Immature natural killer cell (primary cell): Measurements from ENCODE around the gene MRPL17. TPM values are rescaled to one million over a fixed set of nuclear protein-coding genes. Genes with fewer than 3 reads are reported as not detected.
"Not testable (repeated sequence)": the region's sequence is repeated elsewhere in the genome, so short reads cannot be mapped to it uniquely, and the experiment has no call there.

Source experiments
- DNase-seq, 3 donors: peaks; one replicate each; pipeline ENCODE4 v3.0.0; 2022; ENCODE audit warnings: mixed read lengths in 1 of 3
- H3K27ac Mint-ChIP-seq, 6 donors: one replicate each; pipeline ENCODE4 v1.8.0; 2020; ENCODE audit warnings: mixed read lengths in 6 of 6, mild to moderate bottlenecking in 5 of 6, inconsistent platforms in 4 of 6, moderate library complexity in 3 of 6
- H3K27me3 Mint-ChIP-seq, 3 donors: one replicate each; pipeline ENCODE4 v1.8.0; 2020 to 2021; ENCODE audit warnings: low read depth in 3 of 3, mild to moderate bottlenecking in 3 of 3, mixed read lengths in 3 of 3, moderate library complexity in 3 of 3, inconsistent platforms in 1 of 3
- H3K36me3 Mint-ChIP-seq, 3 donors: one replicate each; pipeline ENCODE4 v1.8.0; 2020; ENCODE audit warnings: mixed read lengths in 3 of 3, inconsistent platforms in 2 of 3, mild to moderate bottlenecking in 2 of 3
- H3K4me1 Mint-ChIP-seq, 2 donors: one replicate each; pipeline ENCODE4 v1.8.0; 2020; ENCODE audit warnings: inconsistent platforms in 2 of 2, mild to moderate bottlenecking in 2 of 2, mixed read lengths in 2 of 2, moderate library complexity in 1 of 2
- H3K4me3 Mint-ChIP-seq, 5 donors: one replicate each; pipeline ENCODE4 v1.8.0; 2020; ENCODE audit warnings: mild to moderate bottlenecking in 5 of 5, mixed read lengths in 5 of 5, inconsistent platforms in 3 of 5, moderate library complexity in 3 of 5
- H3K9me3 Mint-ChIP-seq, 6 donors: one replicate each; pipeline ENCODE4 v1.8.0; 2020; ENCODE audit warnings: mild to moderate bottlenecking in 6 of 6, mixed read lengths in 6 of 6, inconsistent platforms in 4 of 6, moderate library complexity in 3 of 6
- polyA plus RNA-seq, 3 donors: library from polyadenylated mRNA; unstranded; fragments of 300-500 nt; fragmentation: Illumina TruSeq; gene quantifications; one replicate each; pipeline ENCODE4 v1.2.3, GENCODE V29; 2021

The MRPL17 gene
- 10 to 100 TPM in 2 of 3 donors, 1 to 10 TPM in 1; 4.6 to 17.0 (median 13.7) TPM for polyA plus RNA-seq

- H3K27me3 Mint-ChIP-seq = peaks cover 5 to 11% (median 10%) of the 10 kb centered on the region in 3 donors
- H3K9me3 Mint-ChIP-seq = no peaks in the 10 kb centered on the region
- peak within 1 kb of the TSS; percentile 89 to 99 (median 98) for H3K27ac Mint-ChIP-seq
- H3K36me3 Mint-ChIP-seq = peaks cover 0 to 5% (median 0%) of the 10 kb centered on the region in 3 donors
- DNase-seq = peak; percentile 98 to 99 (median 99)
- peak within 1 kb of the TSS; percentile 97 to 99 (median 98) for H3K4me3 Mint-ChIP-seq
- H3K4me1 Mint-ChIP-seq = peaks cover 26 to 32% of the 10 kb centered on the region in 2 donors
These were observed at the start of gene MRPL17 for GRCh38 chr11:6682936-6683861. Gene MRPL17, minus strand, starts transcription at chr11:6683340. Its CDS starts 44 bp downstream, at chr11:6683296.

DNA sequence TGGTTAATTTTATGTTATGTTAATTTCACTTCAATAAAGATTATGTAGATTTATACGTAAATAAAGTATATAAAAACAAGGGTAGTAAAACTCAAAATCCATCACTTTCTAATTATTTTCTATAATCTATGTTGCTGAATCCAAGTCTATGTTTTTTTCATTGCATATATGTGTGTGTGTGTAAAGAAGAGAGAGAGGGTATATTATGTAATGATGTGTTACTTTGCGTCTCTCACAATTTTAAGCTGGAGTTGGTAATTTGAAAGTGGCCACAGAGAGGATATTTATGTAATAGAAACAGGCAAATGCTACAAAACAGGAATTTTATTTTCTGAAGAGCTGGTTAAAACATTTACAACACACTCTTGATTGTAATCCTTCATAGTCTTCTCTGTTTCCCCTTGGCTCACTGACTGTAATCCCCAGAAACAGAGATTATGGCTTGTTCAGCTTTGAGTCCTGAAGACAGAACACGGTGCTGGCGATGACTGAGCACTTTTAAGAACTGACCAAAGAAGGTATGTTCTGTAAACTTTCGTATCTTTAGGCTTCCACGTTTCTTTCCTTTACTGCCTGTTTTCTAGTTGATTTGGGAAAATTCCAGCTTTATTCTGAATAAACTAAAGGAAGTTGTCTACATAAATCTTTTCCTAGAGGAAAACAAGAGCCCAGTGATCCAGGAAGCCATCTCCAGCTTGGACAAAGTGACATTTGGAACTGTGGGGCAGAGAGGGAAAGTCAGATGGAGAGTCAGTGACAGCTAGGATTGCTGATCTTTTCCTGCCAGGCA, 45.0 kb upstream of the MRPL17 start:
- H3K27me3 Mint-ChIP-seq = no peaks in the 10 kb centered on the region
- H3K4me3 Mint-ChIP-seq = peak overlapping the region in 4 of 5 donors; percentile 5 to 41 (median 21)
- no peak for DNase-seq
- peak overlapping the region; percentile 54 to 81 (median 75) for H3K27ac Mint-ChIP-seq
- H3K4me1 Mint-ChIP-seq = peaks cover 84 to 98% of the 10 kb centered on the region in 2 donors
- no peaks in the 10 kb centered on the region for H3K9me3 Mint-ChIP-seq
- H3K36me3 Mint-ChIP-seq = peaks cover 9 to 35% (median 13%) of the 10 kb centered on the region in 3 donors

GRCh38 chr11:6725386-6725896, 42.3 kb upstream of the MRPL17 start:
- H3K4me3 Mint-ChIP-seq = peak overlapping the region in 3 of 5 donors; percentile 23 to 64 (median 39)

GRCh38 chr11:6724013-6724412, 40.9 kb upstream of the MRPL17 start:
- Mint-ChIP-seq H3K4me3 (peak overlapping the region in 1 of 5 donors; percentile 30), H3K27me3 (no peaks in the 10 kb centered on the region), H3K27ac (peak overlapping the region in 5 of 6 donors; percentile 20 to 75 (median 59)), H3K4me1 (peaks cover 97 to 100% of the 10 kb centered on the region in 2 donors), H3K9me3 (no peaks in the 10 kb centered on the region), H3K36me3 (peaks cover 17 to 45% (median 29%) of the 10 kb centered on the region in 3 donors)
- no peak for DNase-seq

More at GRCh38 chr11:6725386-6725896, 42.3 kb upstream of the MRPL17 start:
- Mint-ChIP-seq H3K4me1 (peaks cover 93 to 100% of the 10 kb centered on the region in 2 donors), H3K36me3 (peaks cover 8 to 33% (median 21%) of the 10 kb centered on the region in 3 donors), H3K27me3 (no peaks in the 10 kb centered on the region), H3K27ac (peak overlapping the region; percentile 31 to 82 (median 74)), H3K9me3 (no peaks in the 10 kb centered on the region)
- DNase-seq = no peak

GRCh38 chr11:6721343-6721742, 38.2 kb upstream of the MRPL17 start:
- DNase-seq = no peak

GRCh38 chr11:6719576-6719975, 36.4 kb upstream of the MRPL17 start:
- H3K9me3 Mint-ChIP-seq = no peaks in the 10 kb centered on the region
- no peak for DNase-seq
- H3K4me3 Mint-ChIP-seq = peak overlapping the region in 2 of 5 donors; percentile 8 to 25
- peaks cover 92 to 100% of the 10 kb centered on the region in 2 donors for H3K4me1 Mint-ChIP-seq
- no peaks in the 10 kb centered on the region for H3K27me3 Mint-ChIP-seq
- peak overlapping the region; percentile 29 to 93 (median 44) for H3K27ac Mint-ChIP-seq
- peaks cover 20 to 37% (median 34%) of the 10 kb centered on the region in 3 donors for H3K36me3 Mint-ChIP-seq

More at GRCh38 chr11:6721343-6721742, 38.2 kb upstream of the MRPL17 start:
- Mint-ChIP-seq H3K9me3 (no peaks in the 10 kb centered on the region), H3K27me3 (no peaks in the 10 kb centered on the region), H3K4me3 (peak overlapping the region; percentile 45 to 71 (median 66)), H3K36me3 (peaks cover 24 to 42% (median 25%) of the 10 kb centered on the region in 3 donors), H3K4me1 (peaks cover 92 to 100% of the 10 kb centered on the region in 2 donors), H3K27ac (peak overlapping the region; percentile 75 to 93 (median 88))

GRCh38 chr11:6717426-6717825, 34.3 kb upstream of the MRPL17 start:
- H3K36me3 Mint-ChIP-seq = peaks cover 20 to 37% (median 31%) of the 10 kb centered on the region in 3 donors
- no peaks in the 10 kb centered on the region for H3K27me3 Mint-ChIP-seq
- peaks cover 74 to 87% of the 10 kb centered on the region in 2 donors for H3K4me1 Mint-ChIP-seq
- H3K4me3 Mint-ChIP-seq = no peak overlapping the region
- no peaks in the 10 kb centered on the region for H3K9me3 Mint-ChIP-seq
- peak overlapping the region in 3 of 6 donors; percentile 59 to 73 (median 63) for H3K27ac Mint-ChIP-seq
- no peak for DNase-seq

- peak in 1 of 3 donors; percentile 28 for DNase-seq
- H3K36me3 Mint-ChIP-seq, H3K4me3 Mint-ChIP-seq, H3K27me3 Mint-ChIP-seq, H3K9me3 Mint-ChIP-seq: not testable (repeated sequence)
- Mint-ChIP-seq H3K4me1 (peaks cover 37 to 60% of the 10 kb centered on the region in 2 donors), H3K27ac (peak overlapping the region in 1 of 6 donors; percentile 45)
These were observed 28.4 kb upstream of the MRPL17 start for GRCh38 chr11:6711552-6711951.

DNA sequence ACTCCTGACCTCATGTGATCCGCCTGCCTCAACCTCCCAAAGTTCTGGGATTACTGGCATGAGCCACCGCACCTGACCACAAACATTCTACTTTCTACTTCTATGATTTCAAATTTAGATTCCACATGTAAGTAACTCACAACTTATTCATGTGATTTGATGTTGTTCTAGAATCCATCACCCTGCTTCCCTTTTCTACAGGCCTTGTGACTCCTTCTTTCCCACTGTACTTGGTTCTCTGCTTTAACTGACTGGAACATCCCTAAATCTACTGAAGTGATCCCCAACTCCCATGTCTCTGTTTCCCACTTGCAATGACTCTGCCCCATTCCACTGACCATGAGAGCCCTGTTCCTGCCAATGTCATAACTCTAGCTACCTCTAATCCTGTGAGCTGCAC, 25.7 kb upstream of the MRPL17 start:
- DNase-seq = no peak
- Mint-ChIP-seq H3K36me3 (peaks cover 0 to 9% (median 0%) of the 10 kb centered on the region in 3 donors), H3K4me1 (peaks cover 17 to 44% of the 10 kb centered on the region in 2 donors), H3K27me3 (peaks cover 0 to 2% (median 0%) of the 10 kb centered on the region in 3 donors), H3K4me3 (no peak overlapping the region), H3K9me3 (no peaks in the 10 kb centered on the region), H3K27ac (peak overlapping the region; percentile 3 to 90 (median 48))

- H3K9me3 Mint-ChIP-seq = no peaks in the 10 kb centered on the region
These were observed 22.9 kb upstream of the MRPL17 start for GRCh38 chr11:6705905-6706535.

DNA sequence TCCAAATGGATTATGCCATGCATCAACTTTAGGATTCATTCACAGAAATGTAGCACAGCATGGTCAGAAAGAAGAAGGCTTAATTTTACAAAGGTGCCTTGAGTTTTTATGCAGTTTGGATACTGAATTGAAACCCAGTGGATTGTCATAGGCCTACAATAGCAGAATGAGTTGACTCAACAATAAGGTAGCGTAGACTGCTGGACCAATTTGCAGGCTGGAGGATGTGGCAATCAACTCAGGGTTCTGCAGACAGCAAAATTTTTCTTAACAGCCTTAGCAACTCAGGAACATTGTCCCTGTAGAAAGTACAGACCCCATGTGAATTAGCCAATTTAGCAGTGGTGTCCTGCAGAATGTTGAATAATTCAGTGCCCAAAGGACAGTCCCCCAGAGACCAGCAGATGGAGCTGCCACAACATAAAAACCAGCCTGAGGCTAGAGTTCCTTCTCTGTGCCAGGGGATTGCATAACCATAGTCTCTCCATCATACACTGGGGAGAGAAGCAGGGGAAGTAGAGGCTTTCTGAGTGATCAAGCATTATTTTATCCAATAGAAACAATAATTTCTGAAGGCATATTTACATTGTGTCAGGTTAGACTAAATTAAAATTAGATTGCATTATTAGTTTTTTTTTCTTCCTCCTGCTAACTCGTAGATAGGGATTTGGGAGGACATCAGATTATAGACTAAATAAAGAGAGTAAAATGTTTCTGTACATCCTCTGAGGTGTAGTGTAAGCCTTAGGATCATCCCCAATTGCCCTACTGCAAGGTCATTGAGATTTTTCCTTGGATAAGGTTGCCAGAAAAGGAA, 20.3 kb upstream of the MRPL17 start:
- DNase-seq = no peak
- no peaks in the 10 kb centered on the region for H3K9me3 Mint-ChIP-seq
- H3K4me1 Mint-ChIP-seq = peaks cover 7 to 9% of the 10 kb centered on the region in 2 donors
- H3K4me3 Mint-ChIP-seq = no peak overlapping the region
- H3K27ac Mint-ChIP-seq = peak overlapping the region in 3 of 6 donors; percentile 21 to 56 (median 23)
- no peaks in the 10 kb centered on the region for H3K27me3 Mint-ChIP-seq
- peaks cover 0 to 5% (median 1%) of the 10 kb centered on the region in 3 donors for H3K36me3 Mint-ChIP-seq

More at GRCh38 chr11:6705905-6706535, 22.9 kb upstream of the MRPL17 start:
- DNase-seq = peak; percentile 14 to 34 (median 32)
- peaks cover 0 to 5% (median 0%) of the 10 kb centered on the region in 3 donors for H3K36me3 Mint-ChIP-seq
- peak overlapping the region; percentile 10 to 83 (median 68) for H3K27ac Mint-ChIP-seq
- peaks cover 12 to 30% of the 10 kb centered on the region in 2 donors for H3K4me1 Mint-ChIP-seq
- H3K4me3 Mint-ChIP-seq = no peak overlapping the region
- no peaks in the 10 kb centered on the region for H3K27me3 Mint-ChIP-seq

- not testable (repeated sequence) for DNase-seq, H3K36me3 Mint-ChIP-seq, H3K4me1 Mint-ChIP-seq, H3K27me3 Mint-ChIP-seq, H3K4me3 Mint-ChIP-seq, H3K9me3 Mint-ChIP-seq
- H3K27ac Mint-ChIP-seq = peak overlapping the region in 1 of 6 donors; percentile 34
These were observed 18.8 kb upstream of the MRPL17 start for GRCh38 chr11:6701955-6702354.
